Activated CD4-positive, alpha-beta T cell treated with anti-CD3 and anti-CD28 coated beads, Interleukin-2, amount 10 ng/mL, durations not matched to agents 7 days and 5 days (primary cell): ENCODE results near the gene TPSAB1. TPM values are rescaled to one million over a fixed set of nuclear protein-coding genes. Genes with fewer than 3 reads are reported as not detected.
A peak's percentile ranks its signal among the peaks of the same experiment; 100 is the strongest.
"Not testable (repeated sequence)": the region's sequence is repeated elsewhere in the genome, so short reads cannot be mapped to it uniquely, and the experiment has no call there.

ENCODE experiments used
- CTCF ChIA-PET: fragments of 350-600 bp; sonication (Branson Sonifier 250); formaldehyde crosslinking; loops from one replicate; lab custom pipeline; 2021; ENCODE audit warnings: antibody characterized with exemption; lab: Charles Lee
- POLR2A ChIA-PET: fragments of 350-600 bp; sonication (Branson Sonifier 250); formaldehyde crosslinking; loops from one replicate; lab custom pipeline; 2021; ENCODE audit warnings: antibody characterized with exemption; lab: Charles Lee
- DNase-seq: peaks from one replicate; pipeline ENCODE4 v3.0.0-alpha.2; 2020
- H3K27ac Mint-ChIP-seq: one replicate; pipeline ENCODE4 v1.8.0; 2021; ENCODE audit warnings: mild to moderate bottlenecking, moderate library complexity, mixed read lengths
- H3K27me3 Mint-ChIP-seq: one replicate; pipeline ENCODE4 v1.8.0; 2021; ENCODE audit warnings: mixed read lengths
- H3K36me3 Mint-ChIP-seq: one replicate; pipeline ENCODE4 v1.8.0; 2021; ENCODE audit warnings: low read depth, mixed read lengths
- H3K4me1 Mint-ChIP-seq: one replicate; pipeline ENCODE4 v1.8.0; 2021; ENCODE audit warnings: mixed read lengths
- H3K4me3 Mint-ChIP-seq: one replicate; pipeline ENCODE4 v1.8.0; 2021; ENCODE audit warnings: mild to moderate bottlenecking, moderate library complexity, mixed read lengths
- H3K9me3 Mint-ChIP-seq: one replicate; pipeline ENCODE4 v1.8.0; 2021; ENCODE audit warnings: mixed read lengths
- total RNA-seq, 2 experiments: library from RNA; stranded (reverse); gene quantifications; one replicate each; pipeline ENCODE4 v1.2.3, GENCODE V29; 2021

Gene TPSAB1
- total RNA-seq, 2 experiments from 2014 or later, result not detected

- CTCF ChIA-PET, H3K36me3 Mint-ChIP-seq, H3K9me3 Mint-ChIP-seq: not testable (repeated sequence)
Observed at GRCh38 chr16:1249031-1249755, 8.7 kb downstream of the TPSAB1 start.

GRCh38 chr16:1253701-1254364 lies 13.3 kb downstream of the TPSAB1 start:
- H3K9me3 Mint-ChIP-seq, DNase-seq, H3K36me3 Mint-ChIP-seq, CTCF ChIA-PET, H3K4me1 Mint-ChIP-seq, H3K27ac Mint-ChIP-seq, H3K27me3 Mint-ChIP-seq, H3K4me3 Mint-ChIP-seq, POLR2A ChIA-PET: not testable (repeated sequence)

More at GRCh38 chr16:1249031-1249755, 8.7 kb downstream of the TPSAB1 start:
- POLR2A ChIA-PET, H3K4me1 Mint-ChIP-seq, H3K27me3 Mint-ChIP-seq, DNase-seq, H3K4me3 Mint-ChIP-seq, H3K27ac Mint-ChIP-seq: not testable (repeated sequence)

- CTCF ChIA-PET, H3K4me1 Mint-ChIP-seq, H3K27me3 Mint-ChIP-seq, DNase-seq, POLR2A ChIA-PET, H3K27ac Mint-ChIP-seq, H3K36me3 Mint-ChIP-seq, H3K9me3 Mint-ChIP-seq, H3K4me3 Mint-ChIP-seq: not testable (repeated sequence)
Observed at GRCh38 chr16:1254821-1255220, 14.3 kb downstream of the TPSAB1 start.

- H3K4me1 Mint-ChIP-seq, DNase-seq, H3K36me3 Mint-ChIP-seq, H3K4me3 Mint-ChIP-seq, CTCF ChIA-PET, H3K27ac Mint-ChIP-seq, H3K27me3 Mint-ChIP-seq, POLR2A ChIA-PET, H3K9me3 Mint-ChIP-seq: not testable (repeated sequence)
Observed at GRCh38 chr16:1255276-1256122, 15.0 kb downstream of the TPSAB1 start, which contains the start of gene TPSD1. Gene TPSD1, plus strand, starts transcription at chr16:1256069. Its CDS starts 212 bp downstream, at chr16:1256281.

- H3K27ac Mint-ChIP-seq, H3K36me3 Mint-ChIP-seq, DNase-seq, H3K4me1 Mint-ChIP-seq, H3K9me3 Mint-ChIP-seq, CTCF ChIA-PET, POLR2A ChIA-PET, H3K4me3 Mint-ChIP-seq: not testable (repeated sequence)
- H3K27me3 Mint-ChIP-seq, result peaks cover 11% of the 10 kb centered on the region
Observed at GRCh38 chr16:1256296-1256873, 15.9 kb downstream of the TPSAB1 start.

- Mint-ChIP-seq H3K9me3 (no peaks in the 10 kb centered on the region), H3K4me1 (peaks cover 2% of the 10 kb centered on the region), H3K27me3 (peaks cover 14% of the 10 kb centered on the region), H3K36me3 (no peaks in the 10 kb centered on the region), H3K4me3 (no peak overlapping the region), H3K27ac (no peak overlapping the region)
- DNase-seq, result no peak
- ChIA-PET CTCF (no interaction called here), POLR2A (no interaction called here)
Observed at GRCh38 chr16:1256874-1257322, 16.4 kb downstream of the TPSAB1 start.

- CTCF ChIA-PET, result no interaction called here
- Mint-ChIP-seq H3K4me3 (no peak overlapping the region), H3K27ac (no peak overlapping the region)
Observed at GRCh38 chr16:1257561-1258224, 17.2 kb downstream of the TPSAB1 start.

GRCh38 chr16:1258225-1258600 lies 17.7 kb downstream of the TPSAB1 start:
- ChIA-PET CTCF (no interaction called here), POLR2A (no interaction called here)
- Mint-ChIP-seq H3K4me3 (no peak overlapping the region), H3K4me1 (peaks cover 2% of the 10 kb centered on the region), H3K27ac (no peak overlapping the region), H3K36me3 (no peaks in the 10 kb centered on the region), H3K27me3 (peaks cover 15% of the 10 kb centered on the region), H3K9me3 (no peaks in the 10 kb centered on the region)
- no peak for DNase-seq

More at GRCh38 chr16:1257561-1258224, 17.2 kb downstream of the TPSAB1 start:
- peaks cover 15% of the 10 kb centered on the region for H3K27me3 Mint-ChIP-seq
- no peaks in the 10 kb centered on the region for H3K9me3 Mint-ChIP-seq
- POLR2A ChIA-PET, result no interaction called here
- H3K36me3 Mint-ChIP-seq, result no peaks in the 10 kb centered on the region
- H3K4me1 Mint-ChIP-seq, result peaks cover 2% of the 10 kb centered on the region
- no peak for DNase-seq

- no peak for DNase-seq
- ChIA-PET CTCF (no interaction called here), POLR2A (no interaction called here)
- peaks cover 15% of the 10 kb centered on the region for H3K27me3 Mint-ChIP-seq
- H3K4me1 Mint-ChIP-seq, result peaks cover 2% of the 10 kb centered on the region
- peaks cover under 1% of the 10 kb centered on the region for H3K9me3 Mint-ChIP-seq
- H3K4me3 Mint-ChIP-seq, result no peak overlapping the region
- H3K36me3 Mint-ChIP-seq, result no peaks in the 10 kb centered on the region
- no peak overlapping the region for H3K27ac Mint-ChIP-seq
Observed at GRCh38 chr16:1258906-1259759, 18.6 kb downstream of the TPSAB1 start.

- Mint-ChIP-seq H3K27ac (no peak overlapping the region), H3K27me3 (peaks cover 15% of the 10 kb centered on the region), H3K4me1 (peaks cover 2% of the 10 kb centered on the region), H3K36me3 (no peaks in the 10 kb centered on the region), H3K9me3 (peaks cover 6% of the 10 kb centered on the region), H3K4me3 (no peak overlapping the region)
- CTCF ChIA-PET, result no interaction called here
- DNase-seq, result no peak
- POLR2A ChIA-PET, result no interaction called here
Observed at GRCh38 chr16:1259760-1260068, 19.2 kb downstream of the TPSAB1 start.

- peaks cover 2% of the 10 kb centered on the region for H3K4me1 Mint-ChIP-seq
- no peak overlapping the region for H3K4me3 Mint-ChIP-seq
- CTCF ChIA-PET, result no interaction called here
Observed at GRCh38 chr16:1260101-1260680, 19.7 kb downstream of the TPSAB1 start.

More at GRCh38 chr16:1260101-1260680, 19.7 kb downstream of the TPSAB1 start:
- no peak for DNase-seq
- Mint-ChIP-seq H3K36me3 (no peaks in the 10 kb centered on the region), H3K27ac (peak overlapping the region; percentile 7), H3K27me3 (peaks cover 15% of the 10 kb centered on the region), H3K9me3 (peaks cover 10% of the 10 kb centered on the region)
- POLR2A ChIA-PET, result no interaction called here
